K562 (cell line): Measurements from ENCODE around the gene PPP1CA. TPM values are rescaled to one million over a fixed set of nuclear protein-coding genes. Genes with fewer than 3 reads are reported as not detected.

Source experiments
- ARID3A ChIP-seq: IDR thresholded peaks from 2 replicates; pipeline ENCODE4 v1.6.1; 2012; ENCODE audit warnings: low read depth, low read length, improper control_type of control experiment, borderline replicate concordance
- BCOR ChIP-seq: fragments of 450-650 bp; IDR thresholded peaks from 2 replicates; pipeline ENCODE4 v1.6.1; 2016
- CREB3L1 ChIP-seq: fragments of 450-650 bp; IDR thresholded peaks from 2 replicates; pipeline ENCODE4 v1.6.1; 2014; ENCODE audit warnings: low read depth, mild to moderate bottlenecking, moderate library complexity, borderline replicate concordance
- EP300 ChIP-seq: IDR thresholded peaks from 2 replicates; pipeline ENCODE4 v1.6.1; 2012; ENCODE audit warnings: low read length, improper control_type of control experiment
- LEF1 ChIP-seq: fragments of 450-650 bp; IDR thresholded peaks from 2 replicates; pipeline ENCODE4 v1.6.1; 2016; ENCODE audit warnings: mild to moderate bottlenecking
- MYC ChIP-seq, 2 experiments: fragments of 250-450 bp in 1 of 2; sonication (Bioruptor Pico) in 1 of 2; IDR thresholded peaks; 2 replicates each; pipeline versions ENCODE4 v1.5.1 to v1.6.1; 2012 to 2021; ENCODE audit warnings: low read depth in 2 of 2, borderline replicate concordance in 1 of 2, improper control_type of control experiment in 1 of 2, low read length in 1 of 2, mild to moderate bottlenecking in 1 of 2, moderate library complexity in 1 of 2
- NFXL1 ChIP-seq: fragments of 450-650 bp; formaldehyde crosslinking; IDR thresholded peaks from 2 replicates; pipeline ENCODE4 v1.4.0; 2021; ENCODE audit warnings: mild to moderate bottlenecking
- NR4A1 ChIP-seq, 2 experiments: fragments of 250-450 bp in 1 of 2; fragments of 450-650 bp in 1 of 2; sonication (Bioruptor Pico) in 1 of 2; IDR thresholded peaks; 2 replicates each; pipeline versions ENCODE4 v1.4.0 to v1.6.1; 2016 to 2020; ENCODE audit warnings: mild to moderate bottlenecking in 2 of 2, missing compliant biosample characterization in 1 of 2, missing genetic modification characterization in 1 of 2, moderate library complexity in 1 of 2
- RERE ChIP-seq: sonication (generic); formaldehyde crosslinking; IDR thresholded peaks from 2 replicates; pipeline ENCODE4 v1.8.0; 2023; ENCODE audit warnings: missing genetic modification reagents, mild to moderate bottlenecking, borderline replicate concordance
- SMAD3 ChIP-seq: fragments of 450-650 bp; formaldehyde crosslinking; conservative IDR thresholded peaks from 2 replicates; pipeline ENCODE4 v1.4.0; 2020; ENCODE audit warnings: mild to moderate bottlenecking
- SMARCC2 ChIP-seq: fragments of 450-650 bp; IDR thresholded peaks from 2 replicates; pipeline ENCODE4 v1.6.1; 2017; ENCODE audit warnings: antibody characterized with exemption, moderate library complexity, mild to moderate bottlenecking, low read depth
- SMC3 ChIP-seq: conservative IDR thresholded peaks from 2 replicates; pipeline ENCODE4 v1.6.1; 2011; ENCODE audit warnings: low read depth, low read length, improper control_type of control experiment; ENCODE audit not compliant: insufficient read depth
- ZBTB43 ChIP-seq: sonication (generic); formaldehyde crosslinking; IDR thresholded peaks from 2 replicates; pipeline ENCODE4 v1.8.0; 2023; ENCODE audit warnings: mild to moderate bottlenecking, missing genetic modification reagents
- ZFP1 ChIP-seq: fragments of 450-650 bp; formaldehyde crosslinking; IDR thresholded peaks from 2 replicates; pipeline ENCODE4 v1.4.0; 2020; ENCODE audit warnings: mild to moderate bottlenecking, mixed read lengths
- ZNF124 ChIP-seq: sonication (generic); formaldehyde crosslinking; IDR thresholded peaks from 2 replicates; pipeline ENCODE4 v1.8.1; 2022; ENCODE audit warnings: missing genetic modification reagents
- ZNF134 ChIP-seq: fragments of 250-450 bp; sonication (Bioruptor Pico); conservative IDR thresholded peaks from 2 replicates; pipeline ENCODE4 v1.4.0; 2020
- ZNF408 ChIP-seq: fragments of 250-450 bp; sonication (Bioruptor Pico); IDR thresholded peaks from 2 replicates; pipeline ENCODE4 v1.4.0; 2020; ENCODE audit warnings: low read depth, mild to moderate bottlenecking, moderate library complexity
- polyA plus RNA-seq, 8 experiments: library from polyadenylated mRNA; depleted of rRNA in 4 of 8; stranded (reverse) in 5 of 8; unstranded in 3 of 8; fragments of >200 nt; fragmentation: Nextera tagmentation in 2 of 8; fragmentation: Illumina TruSeq in 1 of 8; extraction: Ambion mirVana in 2 of 8; extraction: Trizol in 1 of 8; gene quantifications; 2 replicates each; pipeline versions ENCODE4 v1.2.1 to v1.2.3, GENCODE V29; 2011 to 2014; ENCODE audit warnings: inconsistent platforms in 1 of 8, missing spikeins in 1 of 8
- total RNA-seq, 7 experiments: library from RNA; depleted of rRNA in 6 of 7; stranded (reverse); fragments of >200 nt in 6 of 7; fragmentation: Illumina TruSeq in 2 of 7; extraction: Trizol in 2 of 7; gene quantifications; 2 replicates each; pipeline versions ENCODE4 v1.2.1 to v1.2.3, GENCODE V29; 2011 to 2021; ENCODE audit warnings: low replicate concordance in 1 of 7

Gene PPP1CA
- total and polyA plus RNA-seq, 9 of the 15 experiments (the other 6 are each of a cell fraction or from before 2014, with no cell fraction given) = 18.2 to 242 (median 188) TPM

GRCh38 chr11:67420646-67421429 is 19.2 kb upstream of the PPP1CA start (continued):
- TF ChIP-seq SMC3 (no peak), ARID3A (no peak), SMAD3 (CRISPR knock-in tag) (no peak), CREB3L1 (peak; percentile 67; the same call in 1 of the 2 replicates), BCOR (no peak), SMARCC2 (no peak), ZBTB43 (no peak), ZNF124 (no peak), NR4A1 (CRISPR knock-in tag; IDR thresholded peaks at IDR 0.05) (no peak), NR4A1 (tag; IDR thresholded peaks at IDR 0.05) (peak; percentile 72; the same call in 1 of the 2 replicates), EP300 (no peak), MYC (IDR thresholded peaks at IDR 0.05; ENCODE audit: low read depth, low read length) (peak; percentile 66), MYC (CRISPR knock-in tag; IDR thresholded peaks at IDR 0.05; ENCODE audit: borderline replicate concordance, low read depth) (no peak), LEF1 (no peak), ZNF408 (CRISPR knock-in tag) (no peak), RERE (no peak), ZFP1 (no peak), ZNF134 (no peak), NFXL1 (CRISPR knock-in tag) (no peak)
